Measurements from ENCODE around the gene ZNF10.

DNA sequence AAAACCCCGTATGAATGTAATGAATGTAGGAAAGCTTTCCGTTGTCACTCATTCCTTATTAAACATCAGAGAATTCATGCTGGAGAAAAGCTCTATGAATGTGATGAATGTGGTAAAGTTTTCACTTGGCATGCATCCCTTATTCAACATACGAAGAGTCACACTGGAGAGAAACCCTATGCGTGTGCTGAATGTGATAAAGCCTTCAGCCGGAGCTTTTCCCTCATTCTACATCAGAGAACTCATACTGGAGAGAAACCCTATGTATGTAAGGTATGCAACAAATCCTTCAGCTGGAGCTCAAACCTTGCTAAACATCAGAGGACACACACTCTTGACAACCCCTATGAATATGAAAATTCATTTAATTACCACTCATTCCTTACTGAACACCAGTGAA, 24.2 kb upstream of the ZNF10 start:
- TF ChIP-seq, protein P1, sequence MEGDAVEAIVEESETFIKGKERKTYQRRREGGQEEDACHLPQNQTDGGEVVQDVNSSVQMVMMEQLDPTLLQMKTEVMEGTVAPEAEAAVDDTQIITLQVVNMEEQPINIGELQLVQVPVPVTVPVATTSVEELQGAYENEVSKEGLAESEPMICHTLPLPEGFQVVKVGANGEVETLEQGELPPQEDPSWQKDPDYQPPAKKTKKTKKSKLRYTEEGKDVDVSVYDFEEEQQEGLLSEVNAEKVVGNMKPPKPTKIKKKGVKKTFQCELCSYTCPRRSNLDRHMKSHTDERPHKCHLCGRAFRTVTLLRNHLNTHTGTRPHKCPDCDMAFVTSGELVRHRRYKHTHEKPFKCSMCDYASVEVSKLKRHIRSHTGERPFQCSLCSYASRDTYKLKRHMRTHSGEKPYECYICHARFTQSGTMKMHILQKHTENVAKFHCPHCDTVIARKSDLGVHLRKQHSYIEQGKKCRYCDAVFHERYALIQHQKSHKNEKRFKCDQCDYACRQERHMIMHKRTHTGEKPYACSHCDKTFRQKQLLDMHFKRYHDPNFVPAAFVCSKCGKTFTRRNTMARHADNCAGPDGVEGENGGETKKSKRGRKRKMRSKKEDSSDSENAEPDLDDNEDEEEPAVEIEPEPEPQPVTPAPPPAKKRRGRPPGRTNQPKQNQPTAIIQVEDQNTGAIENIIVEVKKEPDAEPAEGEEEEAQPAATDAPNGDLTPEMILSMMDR (IDR thresholded peaks at IDR 0.05) = no peak
- TF ChIP-seq POLR2A (IDR thresholded peaks at IDR 0.05) (no peak), POLR2AphosphoS5 (IDR thresholded peaks at IDR 0.05) (no peak)
